Aorta (tissue), 5 donors: Measurements from ENCODE around the gene SNX9. TPM values are rescaled to one million over a fixed set of nuclear protein-coding genes. Genes with fewer than 3 reads are reported as not detected.

Experiments used
- ATAC-seq: fragments of 200-7000 bp; cut with Tn5 transposase; one replicate; pipeline ENCODE4 v1.9.1; 2022; ENCODE audit warnings: moderate library complexity; ENCODE audit not compliant: low FRiP score
- DNase-seq, 2 donors: peaks; one replicate each; pipeline ENCODE4 v3.0.0-alpha.2; 2020
- H3K27ac ChIP-seq, 2 donors: one replicate each; pipeline ENCODE4 v1.5.1; 2013; ENCODE audit warnings: low read length in 2 of 2, mild to moderate bottlenecking in 2 of 2, moderate library complexity in 2 of 2, control low read depth in 1 of 2, inconsistent platforms in 1 of 2, low read depth in 1 of 2
- H3K27me3 ChIP-seq, 2 donors: one replicate each; pipeline ENCODE4 v1.6.1; 2013; ENCODE audit warnings: control low read depth in 1 of 2, low read length in 1 of 2, mild to moderate bottlenecking in 1 of 2, moderate library complexity in 1 of 2; ENCODE audit not compliant: insufficient read depth in 2 of 2, control insufficient read depth in 1 of 2
- H3K36me3 ChIP-seq, 2 donors: one replicate each; pipeline ENCODE4 v1.6.1; 2013; ENCODE audit warnings: control low read depth in 1 of 2, low read length in 1 of 2, mild to moderate bottlenecking in 1 of 2; ENCODE audit not compliant: insufficient read depth in 2 of 2, control insufficient read depth in 1 of 2
- H3K4me1 ChIP-seq, 2 donors: one replicate each; pipeline ENCODE4 v1.6.1; 2013; ENCODE audit warnings: low read length in 2 of 2, control low read depth in 1 of 2, mild to moderate bottlenecking in 1 of 2, moderate library complexity in 1 of 2; ENCODE audit not compliant: insufficient read depth in 2 of 2, control insufficient read depth in 1 of 2
- H3K4me3 ChIP-seq, 2 donors: one replicate each; pipeline ENCODE4 v1.5.1; 2013; ENCODE audit warnings: low read length in 2 of 2, control low read depth in 1 of 2, mild to moderate bottlenecking in 1 of 2
- H3K9me3 ChIP-seq: one replicate; pipeline ENCODE4 v1.6.1; 2013; ENCODE audit warnings: mild to moderate bottlenecking, low read length; ENCODE audit not compliant: control insufficient read depth
- WGBS, 2 donors: extraction: QIAGEN DNeasy Blood & Tissue Kit; methylation state at CpG; one replicate each; pipeline ENCODE4 v1.1.7; 2013; 5-methylcytosine and 5-hydroxymethylcytosine counted together
- intact Hi-C, 2 donors: fragments of 100-400 bp; cut with DNase I; formaldehyde crosslinking; loops; one replicate each; pipeline versions ENCODE4 v1.14.2 to v1.15.0; 2022
- polyA plus RNA-seq, 2 donors: library from polyadenylated mRNA; stranded (reverse); fragments of 200-250 nt; gene quantifications; one replicate each; pipeline ENCODE4 v1.2.3, GENCODE V29; 2013
- total RNA-seq, 2 donors: library from RNA; stranded (reverse); fragmentation: NEBNext Ultra II Directional; extraction: Animal tissue kit (Norgen Biotek cat#: 25700); gene quantifications; one replicate each; pipeline ENCODE4 v1.2.1, GENCODE V29; 2021
- donor health status: healthy with polysubstance abuse.
- donor health status: Bipolar disorder and iron deficiency.
- donor health status: DM: no; HTN: no; CAD: no.
- donor health status: DM: no; HTN: no; CAD: no.
- donor health status: DM: yes; HTN: yes; CAD: no.

Gene SNX9
- total and polyA plus RNA-seq, 4 donors = 50.6 to 95.5 (median 82.1) TPM

DNA sequence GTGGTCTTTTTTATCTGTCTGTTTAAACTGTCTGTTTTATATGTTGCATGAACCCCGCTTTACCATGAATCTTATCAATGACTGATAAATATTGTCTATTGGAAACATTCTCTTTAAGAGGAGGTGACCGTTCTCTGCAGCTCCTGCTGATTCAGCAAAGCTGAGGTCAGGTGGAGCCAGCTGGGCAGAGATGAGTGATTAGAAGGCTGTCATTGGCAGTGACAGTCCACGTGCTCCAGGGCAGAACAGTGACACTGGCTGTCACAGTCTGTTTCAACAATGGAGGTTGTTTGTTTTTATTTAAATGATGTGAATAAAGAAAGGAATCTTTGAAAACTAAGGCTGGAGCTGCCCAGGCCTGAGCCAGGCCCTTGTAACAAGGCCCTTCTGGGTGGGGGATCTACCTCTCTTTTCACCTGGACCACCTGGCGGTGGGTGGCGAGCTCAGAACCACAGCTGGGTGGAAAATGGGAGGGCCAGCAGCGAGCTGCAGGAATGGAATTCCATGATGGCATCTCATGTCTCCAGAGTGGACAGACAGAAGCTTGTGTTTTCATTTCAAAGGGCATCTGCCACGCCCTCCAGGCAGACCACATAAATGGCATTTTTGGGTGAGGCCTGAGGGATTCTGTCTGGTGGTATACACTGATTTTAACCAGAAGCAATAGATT is 171.2 kb downstream of the SNX9 start:
- Histone ChIP-seq H3K4me1 (no peaks in the 10 kb centered on the region), H3K9me3 (no peaks in the 10 kb centered on the region), H3K27me3 (no peaks in the 10 kb centered on the region), H3K27ac (no peak overlapping the region), H3K36me3 (no peaks in the 10 kb centered on the region), H3K4me3 (no peak overlapping the region)
- ATAC-seq (no peak), DNase-seq (peak in 1 of 2 donors; percentile 15)
- WGBS, 2 donors = 93 to 94% methylated on average over 7 of the region's 7 CpGs
- intact Hi-C loops = no loop called here

Other genes starting within 250 kb of the SNX9 start
- gene SYNJ2, start 158.6 kb downstream of the SNX9 start, total RNA-seq = 10 to 100 TPM; 26.8 to 38.7 TPM
- gene SYNJ2, start 158.6 kb downstream of the SNX9 start, polyA plus RNA-seq = 10 to 100 TPM in 1 of 2 donors, 1 to 10 TPM in 1; 8.6 to 17.9 TPM